ENCODE data around the gene TCF25. TPM values are rescaled to one million over a fixed set of nuclear protein-coding genes. Genes with fewer than 3 reads are reported as not detected.
"Not testable (repeated sequence)": the region's sequence is repeated elsewhere in the genome, so short reads cannot be mapped to it uniquely, and the experiment has no call there.

TCF25 gene
- total RNA-seq, 2 donors from 2014 or later: 127 to 158 TPM

DNA sequence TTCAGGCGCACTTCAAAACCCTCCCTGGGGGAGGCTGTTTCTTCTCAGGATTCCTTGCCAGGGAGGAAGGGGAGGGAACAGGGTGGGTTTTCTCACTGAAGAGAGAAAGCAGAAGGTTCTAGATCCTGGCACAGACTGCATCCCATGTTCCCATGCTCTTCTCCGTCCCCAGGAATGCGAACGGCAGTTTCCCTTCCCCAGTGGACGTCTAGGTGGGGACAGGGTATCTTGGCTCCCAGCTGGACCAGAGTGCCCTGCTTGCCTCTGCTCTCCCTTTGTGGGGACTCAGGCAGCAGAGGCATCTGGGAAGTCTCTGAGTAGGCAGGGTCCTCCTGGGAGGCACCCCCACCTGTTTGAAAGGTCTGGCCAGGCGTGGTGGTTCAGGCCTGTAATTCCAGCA, 3.0 kb upstream of the TCF25 start:
- intact Hi-C loops (cut with DNase I): no loop called here
- DNase-seq (ENCODE audit: low spot score): no peak

GRCh38 chr16:89871895-89872294, 1.5 kb upstream of the TCF25 start:
- no peak for DNase-seq (ENCODE audit: low spot score)
- intact Hi-C loops (cut with DNase I): no loop called here

DNA sequence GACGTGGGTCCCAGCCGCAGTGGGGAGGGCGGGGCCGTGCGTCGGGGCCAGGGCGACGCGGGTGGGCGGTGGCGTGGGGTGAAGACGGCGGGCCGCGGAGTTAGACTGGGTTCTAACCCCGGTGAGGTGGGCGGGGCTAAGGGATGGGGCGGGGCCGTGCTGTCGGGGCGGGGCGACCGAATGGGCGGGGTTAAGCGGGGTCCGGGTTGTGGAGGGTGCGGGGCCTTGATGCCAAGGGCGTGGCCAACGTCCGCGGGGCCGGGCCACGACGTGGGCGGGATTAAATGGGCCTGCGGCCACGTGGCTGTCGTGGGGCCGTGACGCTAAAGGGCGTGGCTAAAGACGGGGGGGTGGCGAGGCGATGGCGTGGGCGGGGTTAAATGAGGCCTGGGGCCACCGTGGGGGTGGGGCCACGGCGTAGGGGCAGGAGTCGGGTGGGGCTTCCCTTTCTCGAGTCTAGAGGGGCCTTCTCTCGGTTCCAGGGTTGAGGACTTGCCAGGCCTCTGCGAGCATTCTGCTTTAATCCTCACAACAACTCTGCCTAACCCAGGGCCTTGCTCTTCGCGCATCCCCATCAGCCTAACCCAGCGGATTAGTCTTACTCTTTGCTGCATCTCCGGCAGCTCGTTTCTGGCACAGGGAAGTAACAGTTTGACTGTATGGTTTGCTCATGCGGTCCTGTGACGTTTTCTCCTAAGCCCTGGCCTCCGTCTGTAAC, 739 bp downstream of the TCF25 start:
- peak; percentile 99 for DNase-seq (ENCODE audit: low spot score)
- intact Hi-C loops (cut with DNase I): no loop called here

GRCh38 chr16:89879123-89879522, 5.7 kb downstream of the TCF25 start:
- DNase-seq (ENCODE audit: low spot score); intact Hi-C loops (cut with DNase I): not testable (repeated sequence)

GRCh38 chr16:89880477-89881367, 7.3 kb downstream of the TCF25 start:
- intact Hi-C loops (cut with DNase I): no loop called here

DNA sequence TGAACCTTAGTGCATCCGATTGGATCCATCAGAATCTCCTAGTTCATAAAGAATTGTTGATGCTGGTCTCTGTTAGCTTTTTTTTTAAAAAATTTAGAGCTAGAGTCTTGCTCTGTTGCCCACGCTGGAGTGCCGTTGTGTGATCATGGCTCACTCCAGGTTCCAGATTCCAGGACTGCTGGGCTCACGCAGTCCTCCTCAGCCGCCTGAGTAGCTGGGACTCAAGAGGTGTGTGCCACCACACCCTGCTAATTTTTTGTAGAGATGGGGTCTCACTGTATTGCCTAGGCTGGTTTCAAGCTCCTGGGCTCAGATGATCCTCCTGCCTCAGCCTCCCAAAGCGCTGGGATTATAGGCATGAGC, 8.0 kb downstream of the TCF25 start:
- DNase-seq (ENCODE audit: low spot score): no peak
- intact Hi-C loops (cut with DNase I): no loop called here

More at GRCh38 chr16:89880477-89881367, 7.3 kb downstream of the TCF25 start:
- DNase-seq (ENCODE audit: low spot score): no peak

DNA sequence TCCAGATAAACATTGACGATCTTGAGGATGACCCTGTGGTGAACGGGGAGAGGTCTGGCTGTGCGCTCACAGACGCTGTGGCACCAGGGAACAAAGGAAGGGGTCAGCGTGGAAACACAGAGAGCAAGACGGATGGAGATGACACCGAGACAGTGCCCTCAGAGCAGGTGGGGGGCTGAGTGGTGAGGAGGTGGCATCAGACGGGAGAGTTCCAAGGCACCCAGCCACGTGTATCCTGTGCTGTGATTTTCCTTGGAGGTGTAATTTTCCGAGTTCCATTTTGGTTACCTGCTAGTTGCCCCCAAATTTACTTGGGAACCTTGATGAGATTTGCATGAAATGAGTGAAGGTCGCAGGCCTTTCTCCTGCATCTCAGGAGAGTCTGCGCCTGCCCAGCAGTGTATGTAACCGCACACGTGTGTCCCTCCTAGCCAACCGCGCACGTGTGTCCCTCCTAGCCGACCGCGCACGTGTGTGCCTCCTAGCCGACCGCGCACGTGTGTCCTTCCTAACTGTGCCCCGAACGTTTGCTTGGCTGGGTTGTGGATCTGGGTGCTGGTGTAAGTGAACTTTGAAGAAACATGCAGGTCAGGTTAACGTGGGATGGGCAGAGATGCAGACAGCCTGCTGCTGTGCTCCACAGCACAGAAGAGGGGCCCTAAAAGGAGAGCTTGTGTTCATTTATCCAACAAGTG, 10.1 kb downstream of the TCF25 start:
- DNase-seq (ENCODE audit: low spot score): no peak
- intact Hi-C loops (cut with DNase I): no loop called here

GRCh38 chr16:89884041-89884421, 10.6 kb downstream of the TCF25 start:
- intact Hi-C loops (cut with DNase I): no loop called here
- no peak for DNase-seq (ENCODE audit: low spot score)

GRCh38 chr16:89887243-89887642, 13.9 kb downstream of the TCF25 start:
- DNase-seq (ENCODE audit: low spot score): no peak
- intact Hi-C loops (cut with DNase I): no loop called here

- intact Hi-C loops (cut with DNase I): no loop called here
- DNase-seq (ENCODE audit: low spot score): no peak
Measured at GRCh38 chr16:89890200-89890599, 16.8 kb downstream of the TCF25 start.

DNA sequence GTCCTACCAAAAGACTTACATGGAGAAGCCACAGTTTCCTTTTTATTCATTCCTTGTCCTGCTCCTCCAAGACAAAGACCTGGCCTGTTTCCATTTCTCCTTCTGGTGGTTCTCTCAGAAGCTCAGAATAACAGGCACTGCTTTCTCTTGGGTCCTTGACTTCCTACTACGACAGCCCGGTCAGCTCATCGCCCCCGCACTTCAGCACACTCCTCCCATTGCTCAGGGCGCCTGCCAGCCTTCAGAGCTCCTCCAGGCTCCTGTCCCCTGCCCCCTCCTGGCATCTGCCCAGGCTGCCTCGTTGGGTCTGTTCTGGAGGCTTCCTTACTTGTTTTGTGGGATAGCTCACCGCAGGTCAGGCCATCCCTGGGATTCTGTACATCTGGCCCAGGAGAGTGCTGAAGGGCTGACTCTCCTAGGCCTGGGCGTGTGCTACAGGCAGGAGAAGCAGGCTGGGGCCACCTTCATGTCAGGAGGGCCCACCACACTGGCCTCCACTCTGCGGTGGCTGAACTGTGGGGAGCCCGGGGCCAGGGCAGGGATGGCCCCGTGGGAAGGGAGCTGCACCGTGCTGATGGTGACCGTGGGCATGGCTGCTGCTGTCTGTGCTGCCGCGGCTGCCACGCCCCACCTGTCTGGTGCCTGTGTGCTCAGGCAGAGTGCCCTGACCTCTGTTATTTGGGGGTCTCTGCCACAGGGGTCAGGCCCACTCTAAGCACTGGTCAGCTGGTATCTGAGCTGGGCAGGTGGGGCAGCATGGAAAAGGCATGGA, 17.7 kb downstream of the TCF25 start:
- intact Hi-C loops (cut with DNase I): no loop called here
- DNase-seq (ENCODE audit: low spot score): no peak

- intact Hi-C loops (cut with DNase I): no loop called here
- no peak for DNase-seq (ENCODE audit: low spot score)
Measured at GRCh38 chr16:89892055-89892630, 18.8 kb downstream of the TCF25 start.

- DNase-seq (ENCODE audit: low spot score): no peak
- intact Hi-C loops (cut with DNase I): no loop called here
Measured at GRCh38 chr16:89892635-89893034, 19.2 kb downstream of the TCF25 start.

DNA sequence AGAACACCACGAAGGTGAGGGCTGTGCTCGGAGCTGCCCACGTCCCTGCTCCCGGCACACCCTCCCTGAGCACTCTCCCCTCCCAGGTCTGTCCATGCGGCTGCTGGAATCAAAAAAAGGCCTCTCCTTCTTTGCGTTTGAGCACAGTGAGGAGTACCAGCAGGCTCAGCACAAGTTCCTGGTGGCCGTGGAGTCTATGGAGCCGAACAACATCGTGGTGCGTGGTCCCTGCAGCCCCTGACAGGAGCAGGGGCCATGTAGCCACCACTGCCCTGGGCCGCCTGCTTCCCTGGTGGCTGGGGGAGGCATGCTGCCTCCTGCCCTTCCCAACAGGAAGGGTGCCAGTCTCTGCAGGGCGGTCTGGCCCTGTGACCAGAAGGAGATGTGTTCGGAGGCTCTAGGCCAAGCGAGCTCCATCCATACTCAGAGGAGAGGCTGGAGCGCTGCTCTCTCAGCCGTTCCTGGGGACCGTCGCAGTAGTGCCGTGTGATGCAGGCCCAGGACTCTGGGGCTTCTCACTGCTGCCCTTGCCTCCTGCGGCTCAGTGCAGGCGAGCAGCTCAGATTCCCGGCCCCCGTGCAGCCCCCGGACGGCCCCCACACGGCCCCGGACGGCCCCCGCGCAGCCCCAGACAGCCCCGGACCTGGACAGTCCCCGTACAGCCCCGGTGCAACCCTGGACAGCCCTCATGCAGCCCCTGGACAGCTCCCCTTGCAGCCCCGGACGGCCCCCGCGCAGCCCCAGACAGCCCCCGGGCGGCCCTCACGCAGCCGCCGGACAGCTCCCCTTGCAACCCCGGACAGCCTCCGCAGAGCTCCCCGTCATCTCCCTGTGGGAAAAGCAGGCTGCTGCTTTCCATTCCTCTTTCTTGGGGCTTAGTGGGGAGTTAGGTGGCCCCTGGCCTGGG, 20.5 kb downstream of the TCF25 start:
- intact Hi-C loops (cut with DNase I): no loop called here
- DNase-seq (ENCODE audit: low spot score): no peak

DNA sequence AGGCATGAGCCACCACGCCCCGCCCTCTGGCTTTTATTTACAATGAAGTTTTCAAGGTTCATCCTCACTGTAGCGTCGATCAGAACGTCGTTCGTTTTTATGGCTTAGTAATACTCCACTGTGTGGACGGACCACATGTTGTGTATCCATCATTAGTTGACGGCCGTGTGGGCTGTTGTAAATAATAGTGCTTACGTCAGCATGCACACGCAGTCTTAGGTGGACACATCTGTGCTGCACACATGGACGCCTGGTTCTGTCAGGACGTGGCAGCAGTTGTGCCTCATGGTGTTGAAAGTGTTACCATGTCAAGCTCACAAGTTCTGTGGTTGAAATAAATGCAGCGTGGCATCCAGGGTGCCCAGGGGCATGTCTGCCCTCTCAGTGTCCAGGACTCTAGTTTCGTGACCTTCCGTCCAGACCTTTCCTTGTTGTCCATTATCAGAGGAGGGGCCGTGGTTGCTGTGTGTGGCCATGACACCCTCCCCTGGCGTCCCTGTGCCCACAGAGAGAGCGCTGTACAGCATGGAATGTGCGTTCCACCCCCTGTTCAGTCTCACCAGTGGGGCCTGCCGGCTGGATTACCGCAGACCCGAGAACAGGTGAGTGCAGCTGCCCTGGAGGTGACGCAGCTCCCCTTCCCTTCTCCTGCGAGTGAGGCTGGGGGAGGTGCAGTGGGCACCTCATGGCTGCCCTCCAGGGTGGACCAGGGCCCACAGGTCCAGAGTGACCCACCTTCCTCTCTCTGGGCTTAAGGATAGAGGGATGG, 22.3 kb downstream of the TCF25 start:
- intact Hi-C loops (cut with DNase I): no loop called here
- no peak for DNase-seq (ENCODE audit: low spot score)

DNA sequence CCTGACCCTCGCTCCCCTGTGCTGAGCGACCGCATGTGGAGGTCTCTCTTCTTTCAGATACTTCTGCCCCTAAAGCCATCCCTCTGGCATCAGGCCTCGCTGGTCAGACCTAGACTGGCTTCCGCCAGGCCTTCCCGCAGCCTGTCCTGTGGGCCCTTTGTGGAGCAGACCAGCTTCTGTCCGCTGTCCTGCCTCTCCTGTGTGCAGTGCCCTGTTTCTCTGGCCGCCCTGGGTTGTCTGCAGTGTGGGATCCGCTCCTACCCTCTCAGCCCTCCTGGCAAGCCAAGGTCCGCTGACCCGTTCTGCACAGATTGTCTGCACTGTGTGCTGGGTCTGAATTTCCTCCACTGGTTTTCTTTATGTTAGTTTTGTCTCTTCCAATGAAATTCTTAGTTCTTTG, 23.8 kb downstream of the TCF25 start:
- DNase-seq (ENCODE audit: low spot score): no peak
- intact Hi-C loops (cut with DNase I): no loop called here

DNA sequence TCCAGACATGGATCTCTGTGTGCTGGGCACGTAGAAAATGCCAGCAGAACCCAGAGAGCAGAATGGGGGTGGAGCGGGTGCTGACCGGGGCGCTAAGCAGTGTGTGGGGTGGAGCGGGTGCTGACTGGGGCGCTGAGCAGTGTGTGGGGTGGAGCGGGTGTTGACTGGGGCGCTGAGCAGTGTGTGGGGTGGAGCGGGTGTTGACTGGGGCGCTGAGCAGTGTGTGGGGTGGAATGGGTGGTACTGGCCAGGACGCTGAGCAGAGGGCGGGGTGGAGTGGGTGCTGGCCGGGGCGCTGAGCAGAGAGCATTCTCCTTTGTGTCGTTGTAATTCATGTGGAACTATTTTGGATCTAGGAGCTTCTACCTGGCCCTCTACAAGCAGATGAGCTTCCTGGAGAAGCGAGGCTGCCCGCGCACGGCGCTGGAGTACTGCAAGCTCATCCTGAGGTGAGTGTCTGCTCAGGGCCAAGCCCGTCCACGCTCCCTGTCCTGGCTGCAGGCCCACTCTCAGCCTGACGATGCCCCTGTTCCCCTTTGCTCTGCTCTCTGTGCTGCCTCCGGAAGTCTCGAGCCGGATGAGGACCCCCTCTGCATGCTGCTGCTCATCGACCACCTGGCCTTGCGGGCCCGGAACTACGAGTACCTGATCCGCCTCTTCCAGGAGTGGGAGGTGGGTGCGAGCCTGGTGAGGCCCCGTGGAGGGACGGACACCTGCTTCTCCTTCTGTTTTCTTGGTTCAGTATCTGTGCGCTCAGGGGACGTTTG, 25.0 kb downstream of the TCF25 start:
- intact Hi-C loops (cut with DNase I): no loop called here
- no peak for DNase-seq (ENCODE audit: low spot score)
